ENCODE results near the gene PVALB.
"Not testable (repeated sequence)": the region's sequence is repeated elsewhere in the genome, so short reads cannot be mapped to it uniquely, and the experiment has no call there.

Gene PVALB

GRCh38 chr22:36754881-36755280, 62.0 kb downstream of the PVALB start:
- not testable (repeated sequence) for DNase-seq

- no peak for DNase-seq
These were observed 62.9 kb downstream of the PVALB start for GRCh38 chr22:36753916-36754315.

GRCh38 chr22:36753120-36753802, 63.6 kb downstream of the PVALB start:
- DNase-seq: no peak

All from CD4-positive, alpha-beta T cell treated with Interleukin-4 for 1 hour (primary cell).